NCI-H2029 (cell line): ENCODE measurements around the gene ASB6.

Experiments
- DNase-seq: peaks from one replicate; lab custom pipeline; 2025; lab: John Stamatoyannopoulos, UW

Gene ASB6

DNA sequence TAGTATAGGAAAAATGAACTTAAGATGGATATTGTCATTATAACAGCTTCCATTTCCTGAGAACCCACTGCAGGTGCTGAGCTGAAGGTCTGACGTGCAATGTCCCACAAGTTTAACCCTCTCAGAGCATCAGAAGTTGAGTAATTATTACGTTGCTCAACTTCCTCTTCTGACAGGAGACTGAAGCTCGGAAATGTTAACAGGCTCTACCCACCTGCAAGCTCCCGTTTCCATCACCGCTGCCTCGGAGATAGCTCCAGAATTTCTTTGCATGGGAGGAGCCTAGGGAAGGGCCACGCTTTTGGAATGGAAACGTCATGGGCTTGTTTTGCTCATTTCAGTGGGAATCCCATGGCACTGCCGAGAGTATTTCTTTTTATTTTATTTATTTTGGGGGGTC is 17.0 kb downstream of the ASB6 start:
- DNase-seq = no peak

GRCh38 chr9:129624168-129624759 is 17.7 kb downstream of the ASB6 start:
- DNase-seq = peak; percentile 21

- DNase-seq = no peak
Observed at GRCh38 chr9:129623331-129623730, 18.6 kb downstream of the ASB6 start.

- DNase-seq = no peak
Observed at GRCh38 chr9:129620669-129621295, 21.2 kb downstream of the ASB6 start, which contains the start of gene C9orf50. TSS of gene C9orf50 (minus strand) at chr9:129621101. CDS start at chr9:129620574, 527 bp downstream.

DNA sequence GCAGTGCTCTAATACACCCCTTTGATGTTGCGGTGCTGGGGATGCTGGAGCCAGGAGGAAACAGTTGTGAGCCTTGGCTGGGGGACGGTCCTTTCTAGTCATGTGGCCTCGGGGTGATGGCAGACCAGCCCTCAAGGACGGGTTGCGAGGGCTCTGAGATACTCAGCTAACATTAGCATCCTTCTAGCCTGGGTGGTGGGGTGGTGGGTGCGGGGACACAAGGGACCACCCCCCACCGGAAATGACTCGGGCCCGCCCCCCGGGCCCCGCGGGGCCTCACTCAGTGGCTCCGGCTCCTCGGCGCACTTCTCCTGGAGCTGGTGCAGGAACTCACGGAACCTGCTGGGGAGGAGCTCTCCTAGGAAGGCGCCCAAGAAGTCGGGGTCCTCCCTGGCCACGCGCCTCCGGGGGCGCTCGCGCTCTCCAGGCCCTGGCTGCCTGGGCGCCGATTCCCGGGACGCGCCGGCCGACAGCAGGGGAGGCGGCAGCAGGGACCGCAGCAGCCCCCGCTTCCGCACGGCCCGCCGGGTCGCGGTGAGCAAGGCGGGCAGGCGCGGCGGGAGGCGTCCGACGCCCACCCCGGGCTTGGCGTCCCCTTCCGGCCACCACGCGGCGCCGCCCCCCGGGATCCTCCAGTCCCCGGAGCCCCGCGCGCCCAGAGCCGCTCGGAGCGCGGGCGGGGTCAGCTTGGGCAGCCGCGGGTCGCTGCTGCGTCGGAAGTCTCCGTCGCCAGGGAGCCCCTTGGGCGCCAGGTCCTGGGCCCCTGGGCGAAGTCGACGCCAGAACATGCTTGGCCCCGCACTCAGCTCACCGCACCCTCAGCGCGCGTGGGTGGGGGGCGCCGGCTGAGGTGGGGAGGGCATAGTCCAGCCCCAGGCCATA is 21.9 kb downstream of the ASB6 start:
- no peak for DNase-seq

GRCh38 chr9:129617167-129617566 is 24.8 kb downstream of the ASB6 start:
- DNase-seq = no peak

DNA sequence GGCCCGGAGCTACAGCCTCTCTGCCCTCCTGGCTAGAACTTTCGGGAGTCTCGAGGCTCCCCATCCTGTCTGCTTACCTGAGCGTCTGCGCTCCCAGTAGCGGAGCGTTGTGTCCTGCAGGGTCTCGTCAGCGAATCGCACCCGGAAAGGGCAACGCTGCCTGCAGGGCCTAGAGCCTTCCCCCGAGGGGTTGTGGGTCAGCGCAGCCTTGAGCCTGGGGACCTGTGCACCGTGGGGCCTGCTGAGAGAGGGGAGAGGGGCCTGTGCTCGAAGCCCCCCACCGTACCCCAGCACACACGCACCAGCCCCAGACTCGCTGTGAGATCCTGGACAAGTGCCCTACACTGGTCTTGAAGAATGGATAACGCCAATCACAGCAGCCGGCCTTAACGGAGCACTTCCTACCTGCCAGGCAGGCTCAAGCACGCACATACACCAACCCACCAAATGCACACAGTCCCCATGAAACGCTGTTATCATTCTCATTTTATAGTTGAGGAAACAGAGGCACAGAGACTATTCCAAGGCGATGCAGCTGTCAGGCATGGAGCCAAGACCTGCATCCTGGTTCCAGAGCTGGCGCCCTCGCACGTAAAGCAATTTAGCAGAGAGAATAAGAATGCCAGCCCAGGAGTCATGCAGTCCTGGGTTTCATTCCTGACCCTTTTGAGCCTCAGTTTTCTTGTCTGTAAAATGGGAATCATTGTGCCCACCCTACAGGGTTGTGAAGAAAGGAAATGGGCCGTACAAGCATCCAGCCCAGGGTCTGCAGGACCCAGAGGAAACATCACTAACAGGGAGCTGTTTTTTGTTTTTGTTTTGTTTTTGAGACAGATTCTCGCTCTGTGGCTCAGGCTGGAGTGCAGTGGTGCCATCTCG is 26.3 kb downstream of the ASB6 start:
- no peak for DNase-seq

GRCh38 chr9:129614932-129615331 is 27.0 kb downstream of the ASB6 start:
- no peak for DNase-seq

DNA sequence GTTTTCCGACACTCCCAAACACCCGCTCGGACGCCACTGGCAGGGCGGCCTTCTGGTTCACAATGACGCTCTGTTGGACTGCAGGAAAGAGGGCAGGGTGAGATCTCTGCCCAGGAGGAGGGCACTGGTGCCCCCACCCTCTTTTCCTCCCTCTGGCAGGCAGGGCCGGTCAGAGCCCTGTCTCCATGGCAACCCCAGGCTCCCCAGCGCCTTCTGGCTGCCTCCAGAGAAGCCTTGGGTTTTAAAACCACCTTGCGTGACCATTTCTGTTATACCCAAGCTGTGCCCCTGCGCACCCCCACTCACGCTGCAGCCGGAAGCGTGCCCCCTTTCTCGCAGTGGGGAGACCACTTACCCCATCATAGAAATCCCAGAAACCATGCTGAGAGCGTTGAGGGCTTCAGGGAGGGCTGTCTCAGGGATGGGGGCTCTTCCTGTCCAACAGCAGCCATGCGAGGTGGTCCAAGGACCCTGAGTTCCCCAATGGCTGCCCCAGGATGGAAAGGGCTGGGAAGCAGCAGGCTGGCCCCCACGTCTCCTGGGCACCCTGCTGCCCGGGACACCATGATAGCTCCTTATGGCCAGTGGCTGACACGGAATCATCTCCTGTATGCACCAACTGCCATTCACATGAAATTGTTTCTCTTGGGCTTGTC is 28.3 kb downstream of the ASB6 start:
- DNase-seq = no peak

- DNase-seq = no peak
Observed at GRCh38 chr9:129612815-129613519, 29.0 kb downstream of the ASB6 start.

GRCh38 chr9:129612123-129612522 is 29.8 kb downstream of the ASB6 start:
- no peak for DNase-seq

DNA sequence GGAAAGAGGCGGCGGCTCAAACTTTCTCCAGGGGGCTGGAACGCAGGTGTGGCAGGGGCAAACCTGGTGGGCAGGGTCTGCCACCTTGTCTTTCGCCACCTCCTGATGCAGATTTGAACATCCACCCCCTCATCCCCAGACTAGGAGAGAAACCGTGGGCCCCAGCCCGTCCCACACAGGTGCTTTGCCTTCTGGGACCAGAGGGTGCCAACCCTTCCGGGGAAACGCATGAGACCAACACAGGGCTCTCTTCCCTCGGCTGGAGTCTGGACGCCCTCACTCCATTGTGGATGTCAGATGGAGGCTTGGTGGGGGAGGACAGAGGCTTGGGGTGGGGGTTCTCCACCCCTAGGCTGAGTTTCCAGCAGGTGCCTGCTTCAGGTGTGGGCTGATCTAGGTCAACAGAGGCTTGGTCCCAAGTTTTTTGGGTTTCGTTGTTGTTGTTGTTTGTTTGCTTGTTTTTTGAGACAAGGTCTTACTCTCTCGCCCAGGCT is 30.6 kb downstream of the ASB6 start:
- no peak for DNase-seq

DNA sequence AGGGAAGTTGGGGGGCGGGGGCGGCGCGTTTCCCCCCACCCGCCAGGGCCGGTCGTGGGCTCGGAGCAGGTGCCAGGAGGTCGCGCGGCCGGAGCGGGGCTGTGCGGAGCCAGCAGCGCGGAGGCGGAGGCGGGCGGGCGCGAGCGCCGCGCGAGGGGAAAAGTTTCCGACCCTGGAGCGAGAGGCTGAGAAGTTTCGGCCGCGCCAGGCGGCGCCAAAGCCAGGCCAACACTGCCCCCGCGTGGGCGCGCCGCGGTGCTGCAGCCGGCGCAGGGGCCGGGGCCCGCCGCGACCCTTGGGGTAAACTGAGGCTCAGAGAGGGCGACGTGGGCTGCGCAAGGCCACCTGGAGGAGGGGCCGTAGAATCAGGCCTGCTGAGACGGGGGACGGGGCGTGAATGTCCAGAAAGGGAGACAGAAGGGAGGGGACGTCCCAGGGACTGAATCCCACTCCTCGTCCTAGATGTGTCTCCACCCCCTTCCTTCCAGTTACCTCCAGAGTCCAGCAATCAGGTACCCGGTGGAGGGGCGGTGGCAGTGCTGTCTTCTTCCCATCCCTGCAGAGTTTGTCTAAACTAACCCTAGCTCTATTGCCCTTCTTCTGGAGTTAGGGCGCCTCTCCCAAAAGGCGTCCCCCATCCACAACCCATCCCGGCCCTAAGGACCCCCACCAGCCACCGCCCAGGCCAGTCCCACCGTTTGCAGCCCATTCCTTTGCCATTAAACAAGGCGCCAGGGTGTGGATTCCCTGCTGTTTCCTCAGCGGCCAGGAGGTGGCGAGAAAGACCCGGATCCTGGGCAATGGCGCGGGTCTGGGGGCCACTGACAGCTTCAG is 31.3 kb downstream of the ASB6 start:
- DNase-seq = peak; percentile 43

DNA sequence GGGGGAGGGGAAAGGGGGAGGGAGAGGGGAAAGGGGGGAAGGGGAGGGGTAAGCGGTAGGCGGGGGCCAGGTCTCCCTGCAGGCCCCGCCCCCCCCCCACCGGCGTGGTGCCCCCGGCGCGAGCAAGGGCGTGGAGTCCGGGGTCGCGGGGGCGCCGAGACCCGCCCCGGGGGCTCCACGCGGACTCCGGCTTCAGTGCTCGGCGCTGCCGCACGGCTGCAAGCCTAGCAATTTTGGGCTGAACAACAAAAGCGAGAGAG is 31.8 kb downstream of the ASB6 start:
- no peak for DNase-seq

DNA sequence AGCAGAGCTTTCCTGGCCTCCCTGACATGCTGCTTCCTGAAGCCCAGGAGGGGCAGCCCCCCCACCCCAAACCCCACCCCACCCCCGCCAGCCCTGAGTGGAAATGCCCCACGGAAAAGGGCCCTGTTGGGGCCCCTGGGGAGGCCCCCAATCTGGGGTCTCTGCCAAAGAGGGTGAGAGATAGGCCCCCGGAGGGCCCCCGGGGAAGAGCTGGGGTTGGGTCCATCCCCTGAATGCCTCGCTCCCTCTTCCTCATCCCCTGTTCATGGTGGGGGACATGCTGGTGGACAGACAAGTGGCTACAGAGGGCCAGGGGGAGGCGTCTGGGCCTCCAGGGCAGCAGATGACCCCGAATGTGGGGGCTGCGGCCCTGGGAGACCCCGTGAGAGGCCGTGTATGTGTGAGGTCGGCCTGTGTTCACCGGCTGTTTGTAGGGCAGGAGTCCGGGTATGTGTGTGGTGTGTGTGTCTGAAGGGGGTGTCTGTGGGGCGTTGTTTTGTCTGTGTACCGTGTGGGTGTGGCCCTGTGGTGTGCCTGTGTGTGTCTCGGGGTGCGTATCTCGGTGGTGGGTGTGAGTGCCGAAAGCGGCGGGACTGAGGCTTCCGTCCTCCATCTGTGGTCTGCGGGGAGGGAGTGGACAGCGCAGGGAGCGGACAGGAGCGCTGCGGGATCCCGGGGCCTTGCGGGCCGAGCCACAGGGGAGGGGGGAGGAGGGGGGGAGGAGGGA is 32.3 kb downstream of the ASB6 start:
- no peak for DNase-seq

- no peak for DNase-seq
Observed at GRCh38 chr9:129608561-129609481, 33.1 kb downstream of the ASB6 start.

- no peak for DNase-seq
Observed at GRCh38 chr9:129607027-129607387, 34.9 kb downstream of the ASB6 start.
